ENCODE data around the gene ZNF333.

The ZNF333 gene

DNA sequence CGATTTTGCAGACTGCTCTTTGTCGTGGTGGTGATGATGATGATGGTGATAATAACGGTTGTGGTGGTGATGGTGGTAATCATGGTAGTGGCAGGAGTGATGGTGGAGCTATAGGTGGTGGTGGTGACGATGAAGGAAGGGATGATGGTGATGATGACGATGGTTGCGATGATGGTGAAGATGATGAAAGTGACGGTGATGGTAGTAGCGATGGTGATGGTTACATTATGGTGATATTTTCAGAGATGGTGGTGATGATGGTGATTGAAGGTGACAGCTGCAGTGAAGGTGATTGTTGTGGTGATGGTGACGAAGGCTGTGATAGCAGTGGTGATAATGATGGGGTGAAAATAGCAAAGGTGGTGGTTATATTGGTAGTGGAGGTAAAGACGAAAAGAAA is 13.1 kb upstream of the ZNF333 start:
- Histone ChIP-seq H3K27me3 (ENCODE audit: insufficient read depth, poor library complexity, severe bottlenecking) (no peaks in the 10 kb centered on the region), H3K4me3 (replicated peaks; ENCODE audit: insufficient read depth, low read length) (no peak overlapping the region), H3K27ac (replicated peaks) (no peak overlapping the region)
- TF ChIP-seq, protein P1, sequence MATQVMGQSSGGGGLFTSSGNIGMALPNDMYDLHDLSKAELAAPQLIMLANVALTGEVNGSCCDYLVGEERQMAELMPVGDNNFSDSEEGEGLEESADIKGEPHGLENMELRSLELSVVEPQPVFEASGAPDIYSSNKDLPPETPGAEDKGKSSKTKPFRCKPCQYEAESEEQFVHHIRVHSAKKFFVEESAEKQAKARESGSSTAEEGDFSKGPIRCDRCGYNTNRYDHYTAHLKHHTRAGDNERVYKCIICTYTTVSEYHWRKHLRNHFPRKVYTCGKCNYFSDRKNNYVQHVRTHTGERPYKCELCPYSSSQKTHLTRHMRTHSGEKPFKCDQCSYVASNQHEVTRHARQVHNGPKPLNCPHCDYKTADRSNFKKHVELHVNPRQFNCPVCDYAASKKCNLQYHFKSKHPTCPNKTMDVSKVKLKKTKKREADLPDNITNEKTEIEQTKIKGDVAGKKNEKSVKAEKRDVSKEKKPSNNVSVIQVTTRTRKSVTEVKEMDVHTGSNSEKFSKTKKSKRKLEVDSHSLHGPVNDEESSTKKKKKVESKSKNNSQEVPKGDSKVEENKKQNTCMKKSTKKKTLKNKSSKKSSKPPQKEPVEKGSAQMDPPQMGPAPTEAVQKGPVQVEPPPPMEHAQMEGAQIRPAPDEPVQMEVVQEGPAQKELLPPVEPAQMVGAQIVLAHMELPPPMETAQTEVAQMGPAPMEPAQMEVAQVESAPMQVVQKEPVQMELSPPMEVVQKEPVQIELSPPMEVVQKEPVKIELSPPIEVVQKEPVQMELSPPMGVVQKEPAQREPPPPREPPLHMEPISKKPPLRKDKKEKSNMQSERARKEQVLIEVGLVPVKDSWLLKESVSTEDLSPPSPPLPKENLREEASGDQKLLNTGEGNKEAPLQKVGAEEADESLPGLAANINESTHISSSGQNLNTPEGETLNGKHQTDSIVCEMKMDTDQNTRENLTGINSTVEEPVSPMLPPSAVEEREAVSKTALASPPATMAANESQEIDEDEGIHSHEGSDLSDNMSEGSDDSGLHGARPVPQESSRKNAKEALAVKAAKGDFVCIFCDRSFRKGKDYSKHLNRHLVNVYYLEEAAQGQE (IDR thresholded peaks at IDR 0.05; ENCODE audit: insufficient replicate concordance, low read depth): no peak
- no peak for TF ChIP-seq GABPA (IDR thresholded peaks at IDR 0.05; ENCODE audit: low read depth)
- no peak for TF ChIP-seq POLR2AphosphoS5 (IDR thresholded peaks at IDR 0.05; ENCODE audit: low read depth)
- TF ChIP-seq, protein P2, sequence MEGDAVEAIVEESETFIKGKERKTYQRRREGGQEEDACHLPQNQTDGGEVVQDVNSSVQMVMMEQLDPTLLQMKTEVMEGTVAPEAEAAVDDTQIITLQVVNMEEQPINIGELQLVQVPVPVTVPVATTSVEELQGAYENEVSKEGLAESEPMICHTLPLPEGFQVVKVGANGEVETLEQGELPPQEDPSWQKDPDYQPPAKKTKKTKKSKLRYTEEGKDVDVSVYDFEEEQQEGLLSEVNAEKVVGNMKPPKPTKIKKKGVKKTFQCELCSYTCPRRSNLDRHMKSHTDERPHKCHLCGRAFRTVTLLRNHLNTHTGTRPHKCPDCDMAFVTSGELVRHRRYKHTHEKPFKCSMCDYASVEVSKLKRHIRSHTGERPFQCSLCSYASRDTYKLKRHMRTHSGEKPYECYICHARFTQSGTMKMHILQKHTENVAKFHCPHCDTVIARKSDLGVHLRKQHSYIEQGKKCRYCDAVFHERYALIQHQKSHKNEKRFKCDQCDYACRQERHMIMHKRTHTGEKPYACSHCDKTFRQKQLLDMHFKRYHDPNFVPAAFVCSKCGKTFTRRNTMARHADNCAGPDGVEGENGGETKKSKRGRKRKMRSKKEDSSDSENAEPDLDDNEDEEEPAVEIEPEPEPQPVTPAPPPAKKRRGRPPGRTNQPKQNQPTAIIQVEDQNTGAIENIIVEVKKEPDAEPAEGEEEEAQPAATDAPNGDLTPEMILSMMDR (IDR thresholded peaks at IDR 0.05; ENCODE audit: insufficient read depth, low read length): no peak
- no peak for TF ChIP-seq SPI1 (IDR thresholded peaks at IDR 0.05; ENCODE audit: borderline replicate concordance, low read depth)
- DNase-seq (ENCODE audit: low read depth in 1 of 2, low spot score in 1 of 2): no peak

DNA sequence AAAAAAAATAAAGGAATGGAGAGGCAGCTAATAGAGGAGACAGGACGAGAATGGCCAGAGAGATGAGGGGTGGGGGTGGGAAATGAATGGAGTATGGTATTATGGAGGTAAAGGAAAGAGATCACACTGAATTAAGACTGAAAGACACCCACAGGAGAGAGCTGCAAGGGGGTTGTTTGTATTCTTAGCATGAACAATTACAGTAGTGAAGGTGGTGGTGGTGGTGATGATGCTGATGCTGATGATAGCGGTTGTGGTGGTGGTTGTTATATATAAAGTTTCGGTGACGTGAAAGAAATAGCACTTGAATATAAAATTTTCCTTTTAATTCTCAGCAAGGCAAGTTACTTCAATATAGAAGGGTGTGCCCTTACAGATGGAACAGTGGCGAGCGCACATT is 12.4 kb upstream of the ZNF333 start:
- no peak for DNase-seq (ENCODE audit: low read depth in 1 of 2, low spot score in 1 of 2)
- TF ChIP-seq POLR2AphosphoS5 (IDR thresholded peaks at IDR 0.05; ENCODE audit: low read depth): no peak
- TF ChIP-seq, protein P1 (IDR thresholded peaks at IDR 0.05; ENCODE audit: insufficient replicate concordance, low read depth): no peak
- no peak for TF ChIP-seq GABPA (IDR thresholded peaks at IDR 0.05; ENCODE audit: low read depth)
- TF ChIP-seq SPI1 (IDR thresholded peaks at IDR 0.05; ENCODE audit: borderline replicate concordance, low read depth): no peak
- TF ChIP-seq, protein P2 (IDR thresholded peaks at IDR 0.05; ENCODE audit: insufficient read depth, low read length): no peak
- H3K27ac ChIP-seq (replicated peaks): no peak overlapping the region
- no peak overlapping the region for H3K4me3 ChIP-seq (replicated peaks; ENCODE audit: insufficient read depth, low read length)
- no peaks in the 10 kb centered on the region for H3K27me3 ChIP-seq (ENCODE audit: insufficient read depth, poor library complexity, severe bottlenecking)

DNA sequence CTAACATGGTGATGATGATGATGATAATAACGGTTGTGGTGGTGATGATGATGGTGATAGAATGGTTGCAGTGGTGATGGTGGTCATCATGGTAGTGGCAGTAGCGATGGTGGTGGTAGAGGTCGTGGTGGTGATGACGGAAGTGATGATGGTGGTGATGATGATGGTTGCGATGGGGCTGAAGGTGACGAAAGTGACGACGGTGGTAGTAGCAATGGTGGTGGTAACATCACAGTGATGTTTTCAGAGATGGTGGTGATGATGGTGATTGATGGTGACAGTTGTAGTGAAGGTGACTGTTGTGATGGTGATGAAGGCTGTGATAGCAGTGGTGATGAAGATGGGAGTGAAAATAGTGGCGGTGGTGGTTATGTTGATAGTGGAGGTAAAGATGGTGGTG is 11.6 kb upstream of the ZNF333 start:
- Histone ChIP-seq H3K27ac (replicated peaks) (no peak overlapping the region), H3K4me3 (replicated peaks; ENCODE audit: insufficient read depth, low read length) (no peak overlapping the region), H3K27me3 (ENCODE audit: insufficient read depth, poor library complexity, severe bottlenecking) (no peaks in the 10 kb centered on the region)
- DNase-seq (ENCODE audit: low read depth in 1 of 2, low spot score in 1 of 2): no peak
- TF ChIP-seq SPI1 (IDR thresholded peaks at IDR 0.05; ENCODE audit: borderline replicate concordance, low read depth) (no peak), GABPA (IDR thresholded peaks at IDR 0.05; ENCODE audit: low read depth) (no peak)
- TF ChIP-seq, protein P1 (IDR thresholded peaks at IDR 0.05; ENCODE audit: insufficient replicate concordance, low read depth): no peak
- TF ChIP-seq, protein P2 (IDR thresholded peaks at IDR 0.05; ENCODE audit: insufficient read depth, low read length): no peak
